Ovary (tissue), 9 donors: ENCODE data around the gene PID1. TPM values are rescaled to one million over a fixed set of nuclear protein-coding genes. Genes with fewer than 3 reads are reported as not detected.
A peak's percentile ranks its signal among the peaks of the same experiment; 100 is the strongest.

Experiments used
- DNase-seq, 5 donors: peaks; one replicate each; pipeline ENCODE4 v3.0.0-alpha.2; 2019 to 2020
- H3K27ac ChIP-seq, 2 donors: fragments of 200-600 bp; one replicate each; pipeline versions ENCODE4 v1.5.1 to v1.8.0; 2019 to 2022
- H3K27me3 ChIP-seq: fragments of 200-600 bp; one replicate; pipeline ENCODE4 v1.8.0; 2022
- H3K36me3 ChIP-seq: fragments of 200-600 bp; sonication (generic); one replicate; pipeline ENCODE4 v1.5.1; 2019
- H3K4me1 ChIP-seq: one replicate; pipeline ENCODE4 v1.8.1; 2013; ENCODE audit warnings: mild to moderate bottlenecking, moderate library complexity; ENCODE audit not compliant: insufficient read depth
- H3K4me3 ChIP-seq: fragments of 200-600 bp; sonication (generic); one replicate; pipeline ENCODE4 v1.5.1; 2017
- H3K9me3 ChIP-seq, 2 donors: fragments of 200-600 bp in 1 of 2; sonication (generic) in 1 of 2; one replicate each; pipeline versions ENCODE4 v1.5.1 to v1.8.1; 2013 to 2019; ENCODE audit warnings: mild to moderate bottlenecking in 1 of 2, moderate library complexity in 1 of 2
- CTCF ChIP-seq, 3 donors: fragments of 450-650 bp in 2 of 3; fragments of 200-600 bp in 1 of 3; IDR thresholded peaks; one replicate each; pipeline versions ENCODE4 v1.5.1 to v1.8.0; 2016 to 2022; ENCODE audit warnings: antibody characterized with exemption in 3 of 3, mild to moderate bottlenecking in 1 of 3
- EP300 ChIP-seq: sonication (generic); formaldehyde crosslinking; IDR thresholded peaks from one replicate; pipeline ENCODE4 v1.6.1; 2017; ENCODE audit warnings: antibody characterized with exemption
- POLR2A ChIP-seq: fragments of 450-650 bp; IDR thresholded peaks from one replicate; pipeline ENCODE4 v1.6.1; 2017; ENCODE audit warnings: antibody characterized with exemption, mild to moderate bottlenecking, moderate library complexity
- WGBS, 3 donors: extraction: QIAGEN DNeasy Blood & Tissue Kit in 1 of 3; methylation state at CpG; one replicate each; pipeline versions ENCODE4 v1.1.5 to v1.1.7; 2013 to 2017; 5-methylcytosine and 5-hydroxymethylcytosine counted together
- intact Hi-C, 4 donors: fragments of 100-400 bp; cut with DNase I; formaldehyde crosslinking; loops; one replicate each; pipeline versions ENCODE4 v1.11.0 to v1.15.1; 2022 to 2023
- polyA plus RNA-seq, 2 donors: library from polyadenylated mRNA; stranded (reverse); fragments of 200-250 nt in 1 of 2; fragments of 350-450 nt in 1 of 2; fragmentation: Illumina TruSeq in 1 of 2; extraction: RNeasy Lipid Tissue Mini Kit (QIAGEN cat#74804) in 1 of 2; gene quantifications; one replicate each; pipeline ENCODE4 v1.2.3, GENCODE V29; 2013 to 2014
- total RNA-seq, 7 donors: library from RNA; depleted of rRNA in 2 of 7; stranded (reverse); fragments of >200 nt in 2 of 7; fragmentation: NEBNext Ultra II Directional in 3 of 7; extraction: Animal tissue kit (Norgen Biotek cat#: 25700) in 3 of 7; gene quantifications; one replicate each; pipeline versions ENCODE4 v1.1.0 to v1.2.4, GENCODE V29; 2016 to 2023
- donor health status: DM: no; HTN: no; CAD: no; lungs with moderate emphysema.
- donor health status: DM: no; HTN: no; CAD: no.
- donor health status: Bipolar disorder and iron deficiency.
- donor health status: DM: yes; HTN: yes; CAD: no.
- donor health status: DM: no; HTN: no; CAD: no.
- donor health status: DM: yes; HTN: yes; CAD: no.

The PID1 gene
- total and polyA plus RNA-seq, 9 donors: 19.8 to 66.1 (median 32.4) TPM

GRCh38 chr2:229169751-229170150 is 101.3 kb downstream of the PID1 start:
- WGBS, 3 donors: 5 to 29% (median 10%) methylated on average over 6 of the region's 6 CpGs
- H3K27me3 ChIP-seq: no peaks in the 10 kb centered on the region
- H3K36me3 ChIP-seq: no peaks in the 10 kb centered on the region
- H3K9me3 ChIP-seq: peaks cover 0 to 5% of the 10 kb centered on the region in 2 donors
- H3K4me1 ChIP-seq: peaks cover 6% of the 10 kb centered on the region
- peak in 2 of 5 donors; percentile 20 to 32 for DNase-seq
- H3K27ac ChIP-seq: peak overlapping the region in 1 of 2 donors; percentile 44
- no peak overlapping the region for H3K4me3 ChIP-seq
- TF ChIP-seq CTCF (IDR thresholded peaks at IDR 0.05): no peak
- TF ChIP-seq POLR2A: no peak
- no peak for TF ChIP-seq EP300
- intact Hi-C loops: no loop called here

GRCh38 chr2:229164545-229165249 is 106.4 kb downstream of the PID1 start:
- no peak for TF ChIP-seq EP300
- TF ChIP-seq POLR2A: no peak
- H3K27ac ChIP-seq: no peak overlapping the region
- H3K36me3 ChIP-seq: no peaks in the 10 kb centered on the region
- intact Hi-C loops: no loop called here
- WGBS, 3 donors: 70 to 77% (median 76%) methylated on average over 2 of the region's 2 CpGs
- peaks cover 3% of the 10 kb centered on the region for H3K4me1 ChIP-seq
- no peak for DNase-seq
- H3K4me3 ChIP-seq: no peak overlapping the region
- no peaks in the 10 kb centered on the region for H3K9me3 ChIP-seq
- H3K27me3 ChIP-seq: no peaks in the 10 kb centered on the region

- TF ChIP-seq EP300: no peak
- intact Hi-C loops: no loop called here
- no peak for DNase-seq
- Histone ChIP-seq H3K27ac (no peak overlapping the region), H3K4me3 (no peak overlapping the region), H3K27me3 (no peaks in the 10 kb centered on the region), H3K9me3 (no peaks in the 10 kb centered on the region), H3K36me3 (no peaks in the 10 kb centered on the region), H3K4me1 (peaks cover 2% of the 10 kb centered on the region)
- 61 to 68% (median 68%) methylated on average over 2 of the region's 2 CpGs for WGBS, 3 donors
Observed at GRCh38 chr2:229163893-229164292, 107.2 kb downstream of the PID1 start.

GRCh38 chr2:229162015-229162414 is 109.1 kb downstream of the PID1 start:
- Histone ChIP-seq H3K27ac (no peak overlapping the region), H3K36me3 (no peaks in the 10 kb centered on the region), H3K27me3 (no peaks in the 10 kb centered on the region), H3K4me3 (no peak overlapping the region), H3K4me1 (peaks cover 2% of the 10 kb centered on the region), H3K9me3 (no peaks in the 10 kb centered on the region)
- DNase-seq: no peak
- intact Hi-C loops: no loop called here
- whole genome bisulfite sequencing, 3 donors: 91 to 96% (median 93%) methylated on average over 4 of the region's 4 CpGs
- TF ChIP-seq POLR2A (no peak), CTCF (IDR thresholded peaks at IDR 0.05) (no peak), EP300 (no peak)

GRCh38 chr2:229160984-229161383 is 110.1 kb downstream of the PID1 start:
- Histone ChIP-seq H3K9me3 (no peaks in the 10 kb centered on the region), H3K4me3 (no peak overlapping the region), H3K36me3 (no peaks in the 10 kb centered on the region), H3K27ac (no peak overlapping the region), H3K27me3 (no peaks in the 10 kb centered on the region), H3K4me1 (peaks cover 5% of the 10 kb centered on the region)
- WGBS, 3 donors: 83 to 94% (median 89%) methylated on average over 2 of the region's 2 CpGs
- no peak for TF ChIP-seq POLR2A
- TF ChIP-seq EP300: no peak
- TF ChIP-seq CTCF (IDR thresholded peaks at IDR 0.05): no peak
- DNase-seq: no peak
- intact Hi-C loops: no loop called here
